GM18526 (cell line): ENCODE results near the gene EPB41L2.

Experiments
- POLR2A ChIP-seq: IDR thresholded peaks from 3 replicates; pipeline ENCODE4 v1.6.1; 2011; ENCODE audit not compliant: insufficient read length; ENCODE audit errors: extremely low read depth

Gene EPB41L2

GRCh38 chr6:131001111-131001736, 61.8 kb downstream of the EPB41L2 start:
- no peak for TF ChIP-seq POLR2A

- no peak for TF ChIP-seq POLR2A
Observed at GRCh38 chr6:131000544-131000943, 62.5 kb downstream of the EPB41L2 start.

- no peak for TF ChIP-seq POLR2A
Observed at GRCh38 chr6:130997061-130997753, 65.8 kb downstream of the EPB41L2 start.

GRCh38 chr6:130996635-130997034, 66.4 kb downstream of the EPB41L2 start:
- TF ChIP-seq POLR2A: no peak

GRCh38 chr6:130995783-130996447, 67.1 kb downstream of the EPB41L2 start:
- TF ChIP-seq POLR2A: no peak

- no peak for TF ChIP-seq POLR2A
Observed at GRCh38 chr6:130994319-130995097, 68.5 kb downstream of the EPB41L2 start.

- TF ChIP-seq POLR2A: no peak
Observed at GRCh38 chr6:130993292-130993765, 69.7 kb downstream of the EPB41L2 start.

GRCh38 chr6:130991422-130992137, 71.5 kb downstream of the EPB41L2 start:
- no peak for TF ChIP-seq POLR2A

GRCh38 chr6:130985115-130985514, 77.9 kb downstream of the EPB41L2 start:
- TF ChIP-seq POLR2A: no peak

- no peak for TF ChIP-seq POLR2A
Observed at GRCh38 chr6:130982941-130983456, 80.0 kb downstream of the EPB41L2 start.

- no peak for TF ChIP-seq POLR2A
Observed at GRCh38 chr6:130982135-130982534, 80.9 kb downstream of the EPB41L2 start.

GRCh38 chr6:130981409-130981808, 81.6 kb downstream of the EPB41L2 start:
- TF ChIP-seq POLR2A: no peak

- no peak for TF ChIP-seq POLR2A
Observed at GRCh38 chr6:130980310-130981032, 82.6 kb downstream of the EPB41L2 start.

- no peak for TF ChIP-seq POLR2A
Observed at GRCh38 chr6:130978660-130979396, 84.2 kb downstream of the EPB41L2 start.

- no peak for TF ChIP-seq POLR2A
Observed at GRCh38 chr6:130978180-130978579, 84.9 kb downstream of the EPB41L2 start.
